ENCODE data around the gene LSMEM2.

The LSMEM2 gene

GRCh38 chr3:50286322-50287227 lies 7.7 kb downstream of the LSMEM2 start:
- DNase-seq = no peak

GRCh38 chr3:50287262-50287661 lies 8.4 kb downstream of the LSMEM2 start:
- no peak for DNase-seq

- DNase-seq = no peak
These were observed 9.6 kb downstream of the LSMEM2 start for GRCh38 chr3:50288387-50289007.

- DNase-seq = no peak
These were observed 10.2 kb downstream of the LSMEM2 start for GRCh38 chr3:50289130-50289529.

GRCh38 chr3:50290161-50290641 lies 11.3 kb downstream of the LSMEM2 start:
- DNase-seq = no peak

- DNase-seq = peak; percentile 96
These were observed 13.5 kb downstream of the LSMEM2 start, which contains the start of gene IFRD2 for GRCh38 chr3:50292159-50293078. Gene IFRD2, minus strand, starts transcription at chr3:50292429. Its CDS starts 155 bp downstream, at chr3:50292274.

GRCh38 chr3:50293079-50293801 lies 14.4 kb downstream of the LSMEM2 start:
- no peak for DNase-seq

GRCh38 chr3:50294089-50294488 lies 15.2 kb downstream of the LSMEM2 start:
- no peak for DNase-seq

GRCh38 chr3:50294492-50295403 lies 15.9 kb downstream of the LSMEM2 start:
- no peak for DNase-seq

GRCh38 chr3:50295553-50296431 lies 16.9 kb downstream of the LSMEM2 start:
- no peak for DNase-seq

- no peak for DNase-seq
These were observed 18.0 kb downstream of the LSMEM2 start for GRCh38 chr3:50296721-50297383.

GRCh38 chr3:50297384-50297775 lies 18.5 kb downstream of the LSMEM2 start:
- no peak for DNase-seq

- DNase-seq = no peak
These were observed 19.2 kb downstream of the LSMEM2 start for GRCh38 chr3:50297896-50298725.

GRCh38 chr3:50298836-50299637 lies 20.1 kb downstream of the LSMEM2 start, which contains the start of the genes HYAL3 and NAA80:
Gene HYAL3, minus strand, starts transcription at chr3:50299405. Its CDS starts 3,803 bp downstream, at chr3:50295602.
Gene NAA80, minus strand, starts transcription at chr3:50299405. Its CDS starts 1,942 bp downstream, at chr3:50297463.
- peak; percentile 99 for DNase-seq

- DNase-seq = no peak
These were observed 20.7 kb downstream of the LSMEM2 start for GRCh38 chr3:50299638-50299928.

- DNase-seq = no peak
These were observed 21.2 kb downstream of the LSMEM2 start for GRCh38 chr3:50299929-50300680.
